IPS DF 19.7 (cell line): ENCODE measurements around the gene TNFAIP3.

Experiments
- DNase-seq: peaks from one replicate; pipeline ENCODE4 v3.0.0-alpha.2; 2013; ENCODE audit warnings: low read depth, low spot score

TNFAIP3 gene

GRCh38 chr6:137921823-137922222 lies 54.8 kb downstream of the TNFAIP3 start:
- no peak for DNase-seq

- no peak for DNase-seq
Observed at GRCh38 chr6:137923866-137924653, 57.0 kb downstream of the TNFAIP3 start.

- no peak for DNase-seq
Observed at GRCh38 chr6:137925141-137925698, 58.2 kb downstream of the TNFAIP3 start.

- DNase-seq: peak; percentile 40
Observed at GRCh38 chr6:137926207-137926731, 59.2 kb downstream of the TNFAIP3 start.

- DNase-seq: no peak
Observed at GRCh38 chr6:137926985-137927384, 59.9 kb downstream of the TNFAIP3 start.

- DNase-seq: no peak
Observed at GRCh38 chr6:137927777-137928218, 60.7 kb downstream of the TNFAIP3 start.

GRCh38 chr6:137928286-137928685 lies 61.2 kb downstream of the TNFAIP3 start:
- no peak for DNase-seq

GRCh38 chr6:137931849-137932465 lies 64.9 kb downstream of the TNFAIP3 start:
- DNase-seq: no peak
